ENCODE measurements around the gene CCDC71. TPM values are rescaled to one million over a fixed set of nuclear protein-coding genes. Genes with fewer than 3 reads are reported as not detected.

Gene CCDC71
- total RNA-seq, 1 experiment from 2014 or later, result 17.8 TPM

DNA sequence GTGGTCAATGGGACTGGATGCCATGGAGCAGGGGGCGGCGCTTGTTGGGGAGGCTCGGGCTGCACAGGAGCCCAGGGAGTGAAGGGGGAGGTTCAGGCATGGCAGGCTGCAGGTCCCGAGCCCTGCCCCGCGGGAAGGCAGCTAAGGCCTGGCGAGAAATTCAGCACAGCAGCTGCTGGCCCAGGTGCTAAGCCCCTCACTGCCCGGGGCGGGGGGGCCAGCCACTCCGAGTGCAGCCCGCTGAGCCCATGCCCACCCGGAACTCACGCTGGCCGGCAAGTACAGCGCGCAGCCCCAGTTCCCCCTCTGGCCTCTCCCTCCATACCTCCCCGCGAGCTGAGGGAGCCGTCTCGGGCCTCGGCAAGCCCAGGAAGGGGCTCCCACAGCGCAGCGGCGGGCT lies 16.6 kb upstream of the CCDC71 start:
- H3K79me2 ChIP-seq (ENCODE audit: low read depth), result no peaks in the 10 kb centered on the region
- H3K9me2 ChIP-seq (ENCODE audit: insufficient read depth), result no peaks in the 10 kb centered on the region
- H4K20me1 ChIP-seq (ENCODE audit: insufficient read depth), result no peaks in the 10 kb centered on the region
- no peak overlapping the region for H3K4me2 ChIP-seq
- no peaks in the 10 kb centered on the region for H3K36me3 ChIP-seq (ENCODE audit: low read depth)
- TF ChIP-seq, protein P1, sequence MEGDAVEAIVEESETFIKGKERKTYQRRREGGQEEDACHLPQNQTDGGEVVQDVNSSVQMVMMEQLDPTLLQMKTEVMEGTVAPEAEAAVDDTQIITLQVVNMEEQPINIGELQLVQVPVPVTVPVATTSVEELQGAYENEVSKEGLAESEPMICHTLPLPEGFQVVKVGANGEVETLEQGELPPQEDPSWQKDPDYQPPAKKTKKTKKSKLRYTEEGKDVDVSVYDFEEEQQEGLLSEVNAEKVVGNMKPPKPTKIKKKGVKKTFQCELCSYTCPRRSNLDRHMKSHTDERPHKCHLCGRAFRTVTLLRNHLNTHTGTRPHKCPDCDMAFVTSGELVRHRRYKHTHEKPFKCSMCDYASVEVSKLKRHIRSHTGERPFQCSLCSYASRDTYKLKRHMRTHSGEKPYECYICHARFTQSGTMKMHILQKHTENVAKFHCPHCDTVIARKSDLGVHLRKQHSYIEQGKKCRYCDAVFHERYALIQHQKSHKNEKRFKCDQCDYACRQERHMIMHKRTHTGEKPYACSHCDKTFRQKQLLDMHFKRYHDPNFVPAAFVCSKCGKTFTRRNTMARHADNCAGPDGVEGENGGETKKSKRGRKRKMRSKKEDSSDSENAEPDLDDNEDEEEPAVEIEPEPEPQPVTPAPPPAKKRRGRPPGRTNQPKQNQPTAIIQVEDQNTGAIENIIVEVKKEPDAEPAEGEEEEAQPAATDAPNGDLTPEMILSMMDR (conservative IDR thresholded peaks at IDR 0.05), result no peak
- TF ChIP-seq EZH2 (IDR thresholded peaks at IDR 0.05; ENCODE audit: low read depth), result no peak
- H3K9me3 ChIP-seq (ENCODE audit: insufficient read depth, low read depth), result no peaks in the 10 kb centered on the region
- POLR2A ChIA-PET (ENCODE audit: unreplicated experiment), result no interaction called here
- no peaks in the 10 kb centered on the region for H3F3A ChIP-seq (ENCODE audit: insufficient read depth, low read depth)
- intact Hi-C loops (cut with micrococcal nuclease; ENCODE audit: unreplicated experiment), result no loop called here
- no peak for DNase-seq
- no peaks in the 10 kb centered on the region for H3K27me3 ChIP-seq (ENCODE audit: insufficient read depth, low read depth)
- H3K4me3 ChIP-seq, result no peak overlapping the region
- no peak overlapping the region for H3K27ac ChIP-seq
- CTCF ChIA-PET, result no interaction called here
- no peaks in the 10 kb centered on the region for H3K4me1 ChIP-seq (replicated peaks; ENCODE audit: insufficient read depth)
- no peak overlapping the region for H2AFZ ChIP-seq
- BruUV-seq (replicated peaks), result no TSS peak

DNA sequence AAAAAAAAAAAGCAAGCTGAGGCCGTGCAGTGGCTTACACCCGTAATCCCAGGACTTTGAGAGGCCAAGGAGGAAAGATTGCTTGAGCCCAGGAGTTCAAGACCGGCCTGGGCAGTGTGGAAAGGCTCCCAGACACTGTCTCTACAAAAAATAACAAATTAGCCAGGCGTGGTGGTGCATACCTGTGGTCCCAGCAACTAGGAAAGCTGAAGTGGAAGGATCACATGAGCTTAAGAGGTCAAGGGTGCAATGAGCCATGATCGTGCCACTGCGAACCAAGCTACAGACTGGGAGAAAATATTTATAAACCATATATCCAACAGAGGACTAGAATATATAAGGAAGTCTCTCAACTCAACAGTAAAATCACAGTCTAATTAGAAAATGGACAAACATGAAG lies 15.2 kb upstream of the CCDC71 start:
- H3K27ac ChIP-seq, result no peak overlapping the region
- CTCF ChIA-PET, result no interaction called here
- intact Hi-C loops (cut with micrococcal nuclease; ENCODE audit: unreplicated experiment), result no loop called here
- no peak overlapping the region for H2AFZ ChIP-seq
- TF ChIP-seq EZH2 (IDR thresholded peaks at IDR 0.05; ENCODE audit: low read depth), result no peak
- TF ChIP-seq, protein P1 (conservative IDR thresholded peaks at IDR 0.05), result no peak
- H4K20me1 ChIP-seq (ENCODE audit: insufficient read depth), result no peaks in the 10 kb centered on the region
- H3F3A ChIP-seq (ENCODE audit: insufficient read depth, low read depth), result no peaks in the 10 kb centered on the region
- H3K4me3 ChIP-seq, result no peak overlapping the region
- no peaks in the 10 kb centered on the region for H3K9me2 ChIP-seq (ENCODE audit: insufficient read depth)
- no peaks in the 10 kb centered on the region for H3K4me1 ChIP-seq (replicated peaks; ENCODE audit: insufficient read depth)
- H3K4me2 ChIP-seq, result no peak overlapping the region
- POLR2A ChIA-PET (ENCODE audit: unreplicated experiment), result no interaction called here
- no peaks in the 10 kb centered on the region for H3K79me2 ChIP-seq (ENCODE audit: low read depth)
- BruUV-seq (replicated peaks), result no TSS peak
- H3K27me3 ChIP-seq (ENCODE audit: insufficient read depth, low read depth), result no peaks in the 10 kb centered on the region
- H3K36me3 ChIP-seq (ENCODE audit: low read depth), result no peaks in the 10 kb centered on the region
- no peaks in the 10 kb centered on the region for H3K9me3 ChIP-seq (ENCODE audit: insufficient read depth, low read depth)
- DNase-seq, result no peak

- H3K9me2 ChIP-seq (ENCODE audit: insufficient read depth), result no peaks in the 10 kb centered on the region
- TF ChIP-seq, protein P1 (conservative IDR thresholded peaks at IDR 0.05), result no peak
- TF ChIP-seq EZH2 (IDR thresholded peaks at IDR 0.05; ENCODE audit: low read depth), result no peak
- no peak overlapping the region for H3K4me2 ChIP-seq
- no peaks in the 10 kb centered on the region for H3K79me2 ChIP-seq (ENCODE audit: low read depth)
- ChIA-PET CTCF (no interaction called here), POLR2A (ENCODE audit: unreplicated experiment) (no interaction called here)
- H3K27me3 ChIP-seq (ENCODE audit: insufficient read depth, low read depth), result no peaks in the 10 kb centered on the region
- no TSS peak for BruUV-seq (replicated peaks)
- H3F3A ChIP-seq (ENCODE audit: insufficient read depth, low read depth), result no peaks in the 10 kb centered on the region
- intact Hi-C loops (cut with micrococcal nuclease; ENCODE audit: unreplicated experiment), result no loop called here
- H3K9me3 ChIP-seq (ENCODE audit: insufficient read depth, low read depth), result no peaks in the 10 kb centered on the region
- H3K4me3 ChIP-seq, result no peak overlapping the region
- no peaks in the 10 kb centered on the region for H4K20me1 ChIP-seq (ENCODE audit: insufficient read depth)
- no peak overlapping the region for H2AFZ ChIP-seq
- H3K36me3 ChIP-seq (ENCODE audit: low read depth), result no peaks in the 10 kb centered on the region
- H3K4me1 ChIP-seq (replicated peaks; ENCODE audit: insufficient read depth), result no peaks in the 10 kb centered on the region
- DNase-seq, result no peak
- H3K27ac ChIP-seq, result no peak overlapping the region
Observed at GRCh38 chr3:49180116-49180515, 14.0 kb upstream of the CCDC71 start.
